GM23338 (cell line): ENCODE measurements around the gene SRPK2. TPM values are rescaled to one million over a fixed set of nuclear protein-coding genes. Genes with fewer than 3 reads are reported as not detected.
"Not testable (repeated sequence)": the region's sequence is repeated elsewhere in the genome, so short reads cannot be mapped to it uniquely, and the experiment has no call there.

ENCODE experiments used
- ATAC-seq: fragments of 200-7000 bp; cut with Tn5 transposase; 3 replicates; pipeline ENCODE4 v1.9.1; 2020
- DNase-seq: peaks from one replicate; pipeline ENCODE4 v3.0.0-alpha.2; 2015; ENCODE audit warnings: low spot score
- H2AFZ ChIP-seq: fragments of 200-600 bp; sonication (generic); 2 replicates; pipeline ENCODE4 v1.8.0; 2016; ENCODE audit warnings: antibody characterized with exemption, mild to moderate bottlenecking, moderate library complexity
- H3F3A ChIP-seq: fragments of 200-600 bp; sonication (generic); replicated peaks from 2 replicates; pipeline ENCODE4 v1.8.0; 2017; ENCODE audit warnings: antibody characterized with exemption, mixed run types, low read depth
- H3K27ac ChIP-seq: fragments of 200-600 bp; sonication (generic); 2 replicates; pipeline ENCODE4 v1.6.1; 2016; ENCODE audit warnings: low read depth
- H3K27me3 ChIP-seq: fragments of 200-600 bp; sonication (generic); 2 replicates; pipeline ENCODE4 v1.8.0; 2016; ENCODE audit warnings: mild to moderate bottlenecking, mixed run types, moderate library complexity; ENCODE audit not compliant: insufficient read depth
- H3K36me3 ChIP-seq: fragments of 200-600 bp; sonication (generic); 2 replicates; pipeline ENCODE4 v1.8.0; 2016; ENCODE audit warnings: mild to moderate bottlenecking; ENCODE audit not compliant: insufficient read depth
- H3K4me1 ChIP-seq: fragments of 200-600 bp; sonication (generic); 2 replicates; pipeline ENCODE4 v1.8.0; 2016; ENCODE audit warnings: mild to moderate bottlenecking, moderate library complexity; ENCODE audit not compliant: insufficient read depth
- H3K4me2 ChIP-seq: fragments of 200-600 bp; sonication (generic); 2 replicates; pipeline ENCODE4 v1.7.1; 2017; ENCODE audit warnings: mixed run types
- H3K4me3 ChIP-seq: fragments of 200-600 bp; sonication (generic); 2 replicates; pipeline ENCODE4 v1.6.1; 2016; ENCODE audit warnings: mixed run types
- H3K79me2 ChIP-seq: fragments of 200-600 bp; sonication (generic); replicated peaks from 2 replicates; pipeline ENCODE4 v1.8.0; 2017; ENCODE audit warnings: mild to moderate bottlenecking; ENCODE audit not compliant: insufficient read depth
- H3K9me2 ChIP-seq: fragments of 200-600 bp; sonication (generic); 2 replicates; pipeline ENCODE4 v1.8.0; 2017; ENCODE audit not compliant: insufficient read depth
- H4K20me1 ChIP-seq: fragments of 200-600 bp; sonication (generic); replicated peaks from 2 replicates; pipeline ENCODE4 v1.8.0; 2017; ENCODE audit warnings: mild to moderate bottlenecking; ENCODE audit not compliant: insufficient read depth
- H3K27ac Mint-ChIP-seq: 2 replicates; pipeline ENCODE4 v1.8.0; 2020; ENCODE audit warnings: inconsistent platforms, mild to moderate bottlenecking, moderate library complexity, mixed read lengths
- H3K27me3 Mint-ChIP-seq: 3 replicates; pipeline ENCODE4 v1.8.0; 2022; ENCODE audit warnings: low read depth, mild to moderate bottlenecking, moderate library complexity, mixed read lengths, inconsistent platforms; ENCODE audit not compliant: insufficient read depth, poor library complexity
- H3K36me3 Mint-ChIP-seq: 3 replicates; pipeline ENCODE4 v1.8.0; 2021; ENCODE audit warnings: low read depth, mild to moderate bottlenecking, inconsistent platforms, moderate library complexity, mixed read lengths
- H3K4me1 Mint-ChIP-seq: 3 replicates; pipeline ENCODE4 v1.8.0; 2020; ENCODE audit warnings: mild to moderate bottlenecking, inconsistent platforms, mixed read lengths
- H3K4me3 Mint-ChIP-seq: 3 replicates; pipeline ENCODE4 v1.8.0; 2021; ENCODE audit warnings: moderate library complexity, mild to moderate bottlenecking, inconsistent platforms, mixed read lengths
- H3K9me3 Mint-ChIP-seq: 3 replicates; pipeline ENCODE4 v1.8.0; 2020; ENCODE audit warnings: moderate library complexity, mild to moderate bottlenecking, inconsistent platforms, mixed read lengths
- CREB1 ChIP-seq: fragments of 250-450 bp; sonication (Bioruptor Pico); IDR thresholded peaks from 2 replicates; pipeline ENCODE4 v1.5.0; 2020; ENCODE audit warnings: low read depth, mild to moderate bottlenecking, moderate library complexity
- REST ChIP-seq: IDR thresholded peaks from one replicate; pipeline ENCODE4 v1.6.1; 2018; ENCODE audit warnings: antibody characterized with exemption; ENCODE audit not compliant: unreplicated experiment
- STAT1 ChIP-seq: IDR thresholded peaks from one replicate; pipeline ENCODE4 v1.6.1; 2016; ENCODE audit warnings: antibody characterized with exemption; ENCODE audit not compliant: unreplicated experiment
- ZNF114 ChIP-seq: fragments of 250-450 bp; sonication (Bioruptor Pico); IDR thresholded peaks from 2 replicates; pipeline ENCODE4 v1.5.0; 2020; ENCODE audit warnings: mild to moderate bottlenecking, moderate library complexity
- polyA plus RNA-seq: library from polyadenylated mRNA; unstranded; fragments of >200 nt; fragmentation: Nextera tagmentation; extraction: Ambion mirVana; gene quantifications from 2 replicates; pipeline ENCODE4 v1.2.1, GENCODE V29; 2016
- total RNA-seq: library from RNA; depleted of rRNA; stranded (reverse); fragments of >200 nt; shearing (Covaris generic); gene quantifications from 2 replicates; pipeline ENCODE4 v1.2.3, GENCODE V29; 2014

Gene SRPK2
- total and polyA plus RNA-seq, 2 experiments from 2014 or later, result 66.3 to 91.5 TPM

- no peak for TF ChIP-seq CREB1 (CRISPR knock-in tag)
- TF ChIP-seq ZNF114 (CRISPR knock-in tag), result no peak
- TF ChIP-seq REST, result no peak
- TF ChIP-seq STAT1, result no peak
Measured at GRCh38 chr7:105364684-105365083, 24.0 kb downstream of the SRPK2 start (continued).

GRCh38 chr7:105363657-105364056 is 25.1 kb downstream of the SRPK2 start:
- not testable (repeated sequence) for H3K4me2 ChIP-seq, H3K27me3 ChIP-seq, H3K27ac ChIP-seq, H3F3A ChIP-seq, H3K4me3 Mint-ChIP-seq, H3K36me3 ChIP-seq, ATAC-seq, H2AFZ ChIP-seq, DNase-seq, H3K27me3 Mint-ChIP-seq, H3K9me2 ChIP-seq, H3K4me3 ChIP-seq, H3K27ac Mint-ChIP-seq
- Mint-ChIP-seq H3K9me3 (peaks cover 27% of the 10 kb centered on the region), H3K36me3 (peaks cover 41% of the 10 kb centered on the region), H3K4me1 (peaks cover 22% of the 10 kb centered on the region)
- Histone ChIP-seq H3K79me2 (peaks cover 98% of the 10 kb centered on the region), H4K20me1 (peaks cover 48% of the 10 kb centered on the region), H3K4me1 (peaks cover 23% of the 10 kb centered on the region)

GRCh38 chr7:105362685-105363084 is 26.0 kb downstream of the SRPK2 start:
- not testable (repeated sequence) for H3K4me3 Mint-ChIP-seq, ATAC-seq, H3K27ac Mint-ChIP-seq, H3K9me2 ChIP-seq, H3K4me3 ChIP-seq, H3F3A ChIP-seq, H3K27me3 Mint-ChIP-seq, H3K36me3 ChIP-seq, H3K27ac ChIP-seq, DNase-seq, H3K4me2 ChIP-seq, H3K27me3 ChIP-seq, H2AFZ ChIP-seq
- peaks cover 98% of the 10 kb centered on the region for H3K79me2 ChIP-seq
- H4K20me1 ChIP-seq, result peaks cover 46% of the 10 kb centered on the region
- peaks cover 27% of the 10 kb centered on the region for H3K9me3 Mint-ChIP-seq
- H3K4me1 Mint-ChIP-seq, result peaks cover 28% of the 10 kb centered on the region
- peaks cover 29% of the 10 kb centered on the region for H3K4me1 ChIP-seq
- peaks cover 41% of the 10 kb centered on the region for H3K36me3 Mint-ChIP-seq

- not testable (repeated sequence) for H3K4me3 ChIP-seq, H3K4me2 ChIP-seq, DNase-seq, H3K4me3 Mint-ChIP-seq, H3K27ac ChIP-seq, H3K27me3 Mint-ChIP-seq, ATAC-seq, H3K27me3 ChIP-seq, H3K27ac Mint-ChIP-seq, H2AFZ ChIP-seq, H3K9me2 ChIP-seq, H3F3A ChIP-seq, H3K36me3 ChIP-seq
- Mint-ChIP-seq H3K9me3 (peaks cover 27% of the 10 kb centered on the region), H3K4me1 (peaks cover 28% of the 10 kb centered on the region), H3K36me3 (peaks cover 41% of the 10 kb centered on the region)
- Histone ChIP-seq H4K20me1 (peaks cover 48% of the 10 kb centered on the region), H3K79me2 (peaks cover 98% of the 10 kb centered on the region), H3K4me1 (peaks cover 29% of the 10 kb centered on the region)
Measured at GRCh38 chr7:105361995-105362394, 26.7 kb downstream of the SRPK2 start.

- Histone ChIP-seq H3K4me1 (peaks cover 27% of the 10 kb centered on the region), H4K20me1 (peaks cover 40% of the 10 kb centered on the region), H3K79me2 (peaks cover 98% of the 10 kb centered on the region)
- H3K9me2 ChIP-seq, H3K27ac Mint-ChIP-seq, H3K4me3 ChIP-seq, H3F3A ChIP-seq, DNase-seq, H3K27me3 Mint-ChIP-seq, H3K4me3 Mint-ChIP-seq, ATAC-seq, H3K4me2 ChIP-seq, H3K27me3 ChIP-seq, H2AFZ ChIP-seq, H3K36me3 ChIP-seq, H3K27ac ChIP-seq: not testable (repeated sequence)
- peaks cover 28% of the 10 kb centered on the region for H3K4me1 Mint-ChIP-seq
- H3K36me3 Mint-ChIP-seq, result peaks cover 41% of the 10 kb centered on the region
- H3K9me3 Mint-ChIP-seq, result peaks cover 27% of the 10 kb centered on the region
Measured at GRCh38 chr7:105360149-105360548, 28.6 kb downstream of the SRPK2 start.
